ENCODE data around the gene MS4A8.
"Not testable (repeated sequence)": the region's sequence is repeated elsewhere in the genome, so short reads cannot be mapped to it uniquely, and the experiment has no call there.

MS4A8 gene

DNA sequence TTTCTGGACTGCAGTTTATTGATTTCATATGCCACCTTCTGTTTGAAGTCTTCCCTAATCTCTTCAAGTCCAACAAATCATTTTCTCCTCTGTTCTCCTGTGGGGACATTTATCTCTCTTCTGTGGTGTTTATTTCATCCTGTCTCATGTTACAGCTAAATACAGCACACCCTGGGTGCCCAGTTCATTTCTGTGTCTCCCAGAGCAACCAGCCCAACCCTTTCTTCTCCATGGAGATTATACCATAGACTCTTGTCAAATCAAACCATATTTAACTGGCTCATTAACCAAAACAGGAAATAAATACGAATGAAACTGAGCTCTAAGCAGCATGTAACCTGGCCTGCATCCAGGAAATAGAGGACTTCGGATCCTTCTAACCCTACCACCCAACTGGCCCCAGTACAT, at the start of gene MS4A8:
MS4A8 (plus strand) TSS at position 329 of the 408 bp plus-strand sequence. CDS start 1,249 bp downstream, outside the sequence.
- DNase-seq: no peak

DNA sequence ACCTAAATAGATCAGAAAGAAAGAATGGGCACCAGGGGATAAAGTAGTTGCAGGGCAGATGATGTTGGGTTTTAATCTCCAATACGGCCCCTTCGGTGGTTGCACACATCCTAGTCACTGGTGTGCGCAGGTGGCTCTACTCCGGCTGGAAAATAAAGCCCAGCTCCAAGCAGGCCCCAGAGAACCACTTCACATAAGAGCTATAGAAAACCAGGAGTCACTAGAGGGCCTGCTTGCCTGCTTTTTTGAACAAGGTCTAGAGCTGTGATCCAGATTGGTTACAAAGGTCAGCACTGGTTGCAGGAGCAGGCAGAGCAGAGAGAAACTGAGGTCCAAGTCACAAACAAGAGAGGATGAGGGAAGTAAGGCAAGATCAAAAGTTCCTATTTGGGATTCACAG, 41.5 kb upstream of the MS4A8 start:
- no peak for DNase-seq

DNA sequence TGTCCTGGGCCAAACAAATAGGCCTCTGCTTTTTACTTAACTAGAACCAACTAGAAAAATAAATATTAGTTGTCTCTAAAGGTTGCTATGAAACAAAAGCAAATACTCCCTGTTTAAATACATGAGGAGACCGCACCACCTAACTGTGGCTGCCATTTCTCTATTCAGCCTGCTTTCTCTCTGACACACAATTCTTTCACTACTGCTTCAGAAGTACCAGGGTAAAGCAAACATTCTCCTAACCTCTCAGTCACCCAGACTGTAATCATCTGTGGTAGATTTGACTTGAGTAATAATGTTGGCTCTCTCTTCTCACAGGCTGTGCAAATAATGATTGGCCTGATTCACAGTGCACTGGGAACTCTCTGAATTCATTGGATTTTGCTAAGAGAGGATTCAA, 41.0 kb upstream of the MS4A8 start:
- no peak for DNase-seq

DNA sequence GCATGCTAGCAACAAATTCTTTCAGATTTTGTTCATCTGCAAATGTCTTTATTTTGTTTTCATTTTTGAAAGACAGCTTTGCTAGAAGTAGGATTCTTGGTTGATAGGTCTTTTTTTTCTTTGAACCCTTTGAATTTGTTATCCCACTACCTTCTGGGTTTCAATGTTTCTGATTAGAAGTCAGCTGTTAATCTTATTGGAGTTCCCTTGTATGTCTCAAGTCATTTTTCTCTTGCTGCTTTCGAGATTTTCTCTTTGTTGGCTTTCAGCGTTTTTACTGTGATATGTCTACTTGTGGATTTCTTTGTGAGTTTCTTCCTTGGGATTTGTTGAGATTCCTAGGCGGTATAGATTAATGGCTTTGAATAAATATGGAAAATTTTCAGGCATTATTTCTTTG, 27.2 kb upstream of the MS4A8 start:
- DNase-seq: no peak

GRCh38 chr11:60678231-60678630, 21.2 kb upstream of the MS4A8 start:
- not testable (repeated sequence) for DNase-seq

GRCh38 chr11:60679879-60680278, 19.5 kb upstream of the MS4A8 start:
- DNase-seq: no peak

- no peak for DNase-seq
These were observed 18.8 kb upstream of the MS4A8 start for GRCh38 chr11:60680455-60681119.

DNA sequence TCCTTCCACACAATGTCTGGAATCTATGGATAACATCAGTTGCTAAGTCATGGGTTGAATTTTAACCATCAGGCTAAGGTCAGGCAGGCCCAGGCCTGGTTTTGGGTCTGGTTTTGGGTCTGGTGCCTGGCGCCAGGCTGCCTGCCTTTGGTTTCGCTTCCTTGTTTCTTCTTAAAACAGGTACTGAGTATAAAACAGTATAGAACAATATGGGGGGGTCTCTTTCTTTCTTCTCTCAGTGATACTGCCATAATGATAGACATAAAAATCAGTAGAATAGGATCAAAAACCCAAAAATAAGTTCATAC, 14.9 kb upstream of the MS4A8 start:
- not testable (repeated sequence) for DNase-seq

DNA sequence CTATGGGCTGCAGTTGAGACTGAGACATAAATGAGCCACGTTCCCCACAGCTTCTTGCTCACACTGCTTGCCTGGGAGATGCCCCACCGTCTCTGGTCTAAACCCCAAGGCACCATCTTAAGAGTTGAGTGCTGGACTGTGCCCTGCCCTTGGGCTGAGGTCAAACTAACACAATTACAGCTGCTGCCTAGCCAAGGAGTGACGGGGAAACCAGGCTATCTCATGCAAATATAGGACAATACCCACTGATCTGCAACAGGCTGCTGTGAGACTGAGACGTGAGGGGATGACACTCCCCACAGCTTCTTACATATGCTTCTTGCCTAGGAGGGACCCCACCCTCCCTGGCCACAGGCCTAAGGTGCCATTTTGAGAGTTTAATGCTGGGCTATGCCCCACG, 7.8 kb upstream of the MS4A8 start:
- no peak for DNase-seq

- DNase-seq: no peak
These were observed 524 bp downstream of the MS4A8 start for GRCh38 chr11:60699936-60700335.

GRCh38 chr11:60700689-60701468, 1.5 kb downstream of the MS4A8 start:
- peak; percentile 18 for DNase-seq

- no peak for DNase-seq
These were observed 2.0 kb downstream of the MS4A8 start for GRCh38 chr11:60701469-60701818.

- no peak for DNase-seq
These were observed 4.0 kb downstream of the MS4A8 start for GRCh38 chr11:60703374-60703773.

- DNase-seq: no peak
These were observed 6.5 kb downstream of the MS4A8 start for GRCh38 chr11:60705895-60706294.

DNA sequence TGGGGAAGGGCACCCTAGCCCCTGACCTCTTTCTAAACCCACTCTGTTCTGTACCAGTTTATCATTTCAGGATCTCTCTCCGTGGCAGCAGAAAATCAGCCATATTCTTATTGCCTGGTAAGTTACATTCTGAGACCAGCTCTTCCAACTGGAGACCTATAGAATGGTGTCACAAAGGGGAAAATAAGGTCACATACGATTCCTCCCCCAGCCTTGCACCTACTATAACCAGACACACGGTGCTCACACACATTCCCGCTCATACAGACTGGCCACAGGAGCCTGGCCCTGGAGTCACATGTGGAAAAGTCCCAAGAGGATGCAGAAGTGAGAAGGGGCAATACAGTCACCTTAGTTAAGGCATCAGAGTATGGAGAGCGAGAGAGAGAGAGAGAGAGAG, 7.5 kb downstream of the MS4A8 start:
- no peak for DNase-seq

DNA sequence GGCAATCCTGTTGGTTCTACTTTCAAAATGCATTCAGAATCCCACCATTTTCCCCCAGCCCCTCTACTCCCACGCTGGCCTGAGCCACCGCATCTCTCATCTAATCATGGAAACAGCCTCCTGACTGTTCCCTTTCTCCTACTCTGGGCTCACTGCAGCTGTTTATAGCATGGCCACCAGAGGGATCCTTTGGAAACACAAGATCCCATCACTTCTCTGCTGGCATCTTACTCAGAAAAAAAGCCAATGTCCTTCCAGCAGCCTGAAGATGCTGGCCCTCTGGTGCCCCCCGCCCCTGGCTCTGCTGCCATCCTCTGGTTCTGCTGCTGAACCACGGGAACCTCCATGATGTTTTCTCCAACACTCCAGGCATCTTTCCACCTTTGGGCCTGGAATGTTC, 11.1 kb downstream of the MS4A8 start:
- no peak for DNase-seq

DNA sequence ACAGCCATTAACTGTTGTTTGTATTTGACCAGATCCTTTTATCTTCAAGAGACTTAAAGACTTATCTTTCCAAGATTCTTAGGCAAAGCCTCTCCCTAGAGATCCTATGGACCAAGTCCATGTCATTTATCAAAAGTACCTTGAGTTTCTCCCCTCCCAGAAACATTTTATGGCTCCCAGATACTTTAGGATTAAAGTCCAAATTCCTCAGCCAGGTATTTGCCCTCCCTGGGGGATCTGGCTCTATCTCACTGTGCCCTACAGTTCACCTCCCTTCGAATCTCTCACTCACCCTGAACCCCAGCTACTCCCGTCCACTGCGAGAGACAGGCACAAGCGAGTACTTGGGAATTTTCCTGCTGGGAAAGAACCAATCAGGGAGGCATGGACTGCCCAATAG, 11.9 kb downstream of the MS4A8 start:
- DNase-seq: no peak

- not testable (repeated sequence) for DNase-seq
These were observed 14.0 kb downstream of the MS4A8 start for GRCh38 chr11:60713423-60713822.

GRCh38 chr11:60717956-60718355, 18.5 kb downstream of the MS4A8 start:
- peak; percentile 63 for DNase-seq

DNA sequence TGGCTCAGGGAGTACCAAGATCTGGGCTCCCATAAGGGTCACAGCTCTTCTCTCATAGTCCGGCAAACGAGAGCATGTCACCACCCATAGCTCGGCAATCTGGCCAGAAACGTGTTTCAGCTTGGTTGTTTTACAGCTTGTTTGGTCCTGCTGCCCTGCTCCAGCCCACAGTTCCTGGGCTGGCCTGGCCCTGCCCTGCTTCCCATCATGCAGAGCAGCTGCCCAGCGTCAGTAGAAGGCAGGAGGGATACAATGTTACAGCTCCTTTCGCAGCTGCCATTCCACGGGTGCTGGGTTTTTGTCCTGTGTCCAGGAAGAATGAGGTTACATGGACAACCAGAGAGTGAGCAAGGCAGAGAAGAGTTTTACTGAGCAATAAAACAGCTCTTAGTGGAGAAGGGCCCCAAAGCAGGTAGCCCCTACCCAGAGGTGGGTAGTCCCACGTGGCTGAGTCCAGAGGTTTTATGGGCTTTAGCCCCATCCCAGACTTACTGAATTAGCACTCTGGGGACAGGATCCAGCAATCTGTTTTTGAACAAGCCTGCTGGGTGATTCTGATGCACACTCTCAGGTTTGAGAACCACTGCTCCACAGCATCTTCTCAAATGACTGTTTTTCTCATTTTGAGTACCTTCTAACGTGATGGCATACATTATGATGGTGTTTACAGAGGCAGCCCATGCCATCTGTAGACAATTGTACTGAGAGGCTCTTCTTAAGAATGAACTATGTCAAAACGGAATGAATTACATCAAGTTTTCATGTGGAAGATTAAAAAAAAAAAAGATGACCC, 19.3 kb downstream of the MS4A8 start:
- DNase-seq: peak; percentile 53

DNA sequence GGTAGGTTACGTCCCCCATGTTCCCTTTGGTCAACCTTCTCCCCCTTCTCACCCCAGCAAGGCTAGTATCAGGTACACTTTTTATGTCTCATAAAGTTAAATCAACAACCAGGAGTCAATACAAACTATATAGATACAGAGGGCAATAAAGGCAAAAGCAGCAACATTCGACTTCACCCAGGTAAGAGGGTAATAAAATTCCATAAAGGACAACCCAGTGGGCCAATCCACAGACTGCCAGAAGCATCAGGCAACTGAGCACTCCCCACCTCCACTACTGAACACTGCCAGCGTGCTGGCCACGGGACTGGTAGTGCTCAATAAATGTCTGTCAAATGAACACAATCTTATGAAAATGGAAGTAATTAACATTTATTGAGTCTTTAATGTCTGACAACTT, 20.0 kb downstream of the MS4A8 start:
- DNase-seq: no peak

DNA sequence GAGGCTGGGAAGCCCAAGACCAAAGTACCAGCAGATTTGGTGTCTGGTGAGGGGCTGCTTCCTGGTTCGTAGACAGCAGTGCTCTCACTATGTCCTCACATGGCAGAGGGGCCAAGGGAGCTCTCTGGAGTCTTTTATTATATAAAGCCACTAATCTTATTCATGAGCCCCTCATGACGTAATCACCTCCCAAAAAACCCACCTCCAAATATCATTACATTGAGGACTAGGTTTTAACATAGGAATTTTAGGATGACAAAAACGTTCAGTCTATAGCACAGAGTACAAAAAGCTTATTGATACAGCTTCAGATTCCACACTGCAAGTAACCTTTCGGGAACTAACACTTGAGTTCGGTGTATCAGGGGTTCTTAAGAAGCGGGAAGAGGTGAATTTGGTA, 21.0 kb downstream of the MS4A8 start:
- no peak for DNase-seq

- DNase-seq: no peak
These were observed 25.0 kb downstream of the MS4A8 start, which contains the start of gene MS4A18 for GRCh38 chr11:60724420-60724819. TSS of gene MS4A18 (plus strand) at chr11:60724720.

DNA sequence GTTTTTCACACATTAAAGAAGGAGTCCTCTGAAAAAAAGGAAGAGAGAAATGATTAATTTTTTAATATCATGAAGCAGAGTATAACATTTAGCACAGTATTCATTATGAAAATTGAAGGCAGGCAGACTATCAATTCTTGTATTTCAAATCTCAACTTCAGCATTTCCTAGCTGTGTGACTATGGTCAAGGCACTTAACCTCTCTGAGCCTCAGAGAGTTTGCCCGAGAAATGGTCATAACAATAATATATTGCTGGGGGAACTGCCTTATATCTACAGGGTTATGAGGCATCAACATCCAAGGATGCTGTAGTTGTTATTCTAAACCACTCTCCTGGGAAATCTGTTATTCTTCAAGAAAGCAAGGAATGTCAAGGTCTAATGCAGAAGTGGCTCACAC, 26.2 kb downstream of the MS4A8 start:
- no peak for DNase-seq

All from activated CD4-positive, alpha-beta T cell treated with anti-CD3 and anti-CD28 coated beads, Interleukin-2, Interleukin-6, amounts not matched to agents 100 ng/mL and 50 ng/mL, durations not matched to agents 16 hours and 8 hours (primary cell).